B cell (primary cell): ENCODE measurements around the gene PTCD1. TPM values are rescaled to one million over a fixed set of nuclear protein-coding genes. Genes with fewer than 3 reads are reported as not detected.
"Not testable (repeated sequence)": the region's sequence is repeated elsewhere in the genome, so short reads cannot be mapped to it uniquely, and the experiment has no call there.

Experiments
- ATAC-seq: fragments of 200-7000 bp; cut with Tn5 transposase; one replicate; pipeline ENCODE4 v1.10.0; 2021; ENCODE audit warnings: low read depth, mild to moderate bottlenecking, moderate number of reproducible peaks, moderate library complexity
- CTCF ChIA-PET: fragments of 350-600 bp; sonication (Branson Sonifier 250); formaldehyde crosslinking; loops from one replicate; lab custom pipeline; 2021; ENCODE audit warnings: antibody characterized with exemption, inconsistent platforms; lab: Charles Lee
- POLR2A ChIA-PET: fragments of 350-600 bp; sonication (Branson Sonifier 250); formaldehyde crosslinking; loops from one replicate; lab custom pipeline; 2021; ENCODE audit warnings: antibody characterized with exemption; lab: Charles Lee
- DNase-seq: peaks from one replicate; pipeline ENCODE4 v3.0.0; 2013
- H2AFZ ChIP-seq: 2 replicates; pipeline ENCODE4 v1.6.1; 2012; ENCODE audit warnings: mild to moderate bottlenecking, low read depth, low read length; ENCODE audit not compliant: insufficient read depth, poor library complexity, severe bottlenecking
- H3K27ac ChIP-seq, 2 donors: 1 replicate in 1 of 2; 2 replicates in 1 of 2; pipeline ENCODE4 v1.5.1; 2012 to 2013; ENCODE audit warnings: low read length in 2 of 2, mild to moderate bottlenecking in 2 of 2, moderate library complexity in 1 of 2
- H3K27me3 ChIP-seq, 4 experiments: fragments of 200-600 bp in 1 of 4; sonication (generic) in 1 of 4; replicated peaks in 1 of 4; 1 replicate in 2 of 4; 2 replicates in 2 of 4; pipeline versions ENCODE4 v1.6.1 to v1.7.0; 2013 to 2016; ENCODE audit warnings: low read length in 3 of 4, mild to moderate bottlenecking in 2 of 4, mixed read lengths in 1 of 4, moderate library complexity in 1 of 4; ENCODE audit not compliant: insufficient read depth in 4 of 4, control insufficient read depth in 3 of 4; ENCODE audit errors: control extremely low read depth in 1 of 4
- H3K36me3 ChIP-seq, 2 experiments: replicated peaks in 1 of 2; 1 replicate in 1 of 2; 2 replicates in 1 of 2; pipeline versions ENCODE4 v1.6.1 to v1.7.1; 2013; ENCODE audit warnings: low read length in 1 of 2; ENCODE audit not compliant: insufficient read depth in 2 of 2, control insufficient read depth in 1 of 2; ENCODE audit errors: control extremely low read depth in 1 of 2, extremely low read depth in 1 of 2
- H3K4me1 ChIP-seq, 2 donors: fragments of 200-600 bp in 1 of 2; sonication (generic) in 1 of 2; 1 replicate in 1 of 2; 2 replicates in 1 of 2; pipeline versions ENCODE4 v1.5.1 to v1.6.1; 2013 to 2017; ENCODE audit warnings: low read length in 2 of 2; ENCODE audit not compliant: control insufficient read depth in 2 of 2, insufficient read depth in 2 of 2
- H3K4me2 ChIP-seq: replicated peaks from 2 replicates; pipeline ENCODE3; 2012; ENCODE audit warnings: mild to moderate bottlenecking, low read depth, low read length; ENCODE audit not compliant: poor library complexity, severe bottlenecking
- H3K4me3 ChIP-seq, 5 experiments: fragments of 200-600 bp in 1 of 5; sonication (generic) in 1 of 5; 1 replicate in 3 of 5; 2 replicates in 2 of 5; pipeline versions ENCODE4 v1.5.1 to v1.7.0; 2011 to 2016; ENCODE audit warnings: low read length in 4 of 5, mild to moderate bottlenecking in 4 of 5, low read depth in 2 of 5, control low read depth in 1 of 5, moderate library complexity in 1 of 5; ENCODE audit not compliant: insufficient read depth in 1 of 5; ENCODE audit errors: control extremely low read depth in 1 of 5, extremely low read depth in 1 of 5
- H3K79me2 ChIP-seq: fragments of 200-600 bp; sonication (generic); one replicate; pipeline ENCODE4 v1.6.0; 2016; ENCODE audit warnings: low read length; ENCODE audit not compliant: control insufficient read depth, insufficient read depth
- H3K9ac ChIP-seq: fragments of 200-600 bp; sonication (generic); 2 replicates; pipeline ENCODE4 v1.6.1; 2017; ENCODE audit warnings: mild to moderate bottlenecking, low read length, moderate library complexity
- H3K9me3 ChIP-seq, 3 donors: one replicate each; pipeline versions ENCODE4 v1.6.1 to v1.7.1; 2013; ENCODE audit warnings: low read length in 2 of 3; ENCODE audit not compliant: control insufficient read depth in 2 of 3, insufficient read depth in 1 of 3; ENCODE audit errors: control extremely low read depth in 1 of 3
- H4K20me1 ChIP-seq: 2 replicates; pipeline ENCODE4 v1.6.0; 2012; ENCODE audit warnings: mild to moderate bottlenecking, low read length; ENCODE audit not compliant: insufficient read depth, control insufficient read depth, poor library complexity, severe bottlenecking
- H3K27ac Mint-ChIP-seq: one replicate; pipeline ENCODE4 v1.8.0; 2021; ENCODE audit warnings: mixed read lengths
- H3K27me3 Mint-ChIP-seq: one replicate; pipeline ENCODE4 v1.8.0; 2021; ENCODE audit warnings: mixed read lengths
- H3K4me1 Mint-ChIP-seq: one replicate; pipeline ENCODE4 v1.8.0; 2021; ENCODE audit warnings: mixed read lengths
- H3K4me3 Mint-ChIP-seq: one replicate; pipeline ENCODE4 v1.8.0; 2021; ENCODE audit warnings: mixed read lengths
- H3K9me3 Mint-ChIP-seq: one replicate; pipeline ENCODE4 v1.8.0; 2022; ENCODE audit warnings: mixed read lengths; ENCODE audit not compliant: insufficient read depth
- CTCF ChIP-seq: fragments of 200-600 bp; IDR thresholded peaks from one replicate; pipeline ENCODE4 v1.8.0; 2022; ENCODE audit warnings: antibody characterized with exemption, mild to moderate bottlenecking
- EZH2 ChIP-seq: IDR thresholded peaks from 2 replicates; pipeline ENCODE4 v1.6.1; 2012; ENCODE audit warnings: borderline replicate concordance, low read depth, mild to moderate bottlenecking, moderate library complexity, low read length; ENCODE audit not compliant: insufficient read depth, poor library complexity, severe bottlenecking
- WGBS: methylation state at CpG from one replicate; pipeline ENCODE4 v1.1.5; 2013; ENCODE audit warnings: missing lambda C conversion rate; ENCODE audit not compliant: insufficient coverage; 5-methylcytosine and 5-hydroxymethylcytosine counted together
- intact Hi-C: fragments of 100-400 bp; cut with micrococcal nuclease; formaldehyde crosslinking; loops from one replicate; pipeline ENCODE4 v1.10.0; 2022
- polyA plus RNA-seq: library from polyadenylated mRNA; depleted of rRNA; stranded (reverse); fragments of >200 nt; gene quantifications from 2 replicates; pipeline ENCODE4 v1.2.3, GENCODE V29; 2012
- total RNA-seq, 2 donors: library from RNA; stranded (reverse); fragments of 120-200 nt in 1 of 2; gene quantifications; 1 replicate in 1 of 2; 2 replicates in 1 of 2; pipeline versions ENCODE4 v1.2.3 to v1.2.4, GENCODE V29; 2013 to 2022

Gene PTCD1
- total and polyA plus RNA-seq, 2 donors (not counting 1 experiment from before 2014, with no cell fraction given), result 9.7 to 14.8 TPM

- Histone ChIP-seq H3K4me1 (peaks cover 62 to 93% of the 10 kb centered on the region in 2 donors), H3K4me3 (peak overlapping the region; percentile 40 to 72 (median 48)), H3K9ac (peak overlapping the region; percentile 68), H2AFZ (no peak overlapping the region), H3K27me3 (no peaks in the 10 kb centered on the region), H3K36me3 (peaks cover 0 to 23% of the 10 kb centered on the region in 2 experiments), H3K27ac (peak overlapping the region; percentile 94 to 96), H3K79me2 (peaks cover 79% of the 10 kb centered on the region), H3K9me3 (no peaks in the 10 kb centered on the region), H4K20me1 (peaks cover 71% of the 10 kb centered on the region), H3K4me2 (peak overlapping the region; percentile 96)
- 1% methylated on average over 6 of the region's 12 CpGs for WGBS
- peak overlapping the region; percentile 92 for H3K27ac Mint-ChIP-seq
- ChIA-PET CTCF (interaction anchor here (1.0 to 2.4 kb wide), 3 partner anchors 15 to 28 kb away, joined by 3 to 10 read pairs (median 8); partner anchors contain the start of genes BUD31 and PDAP1), POLR2A (interaction anchor here (0.7 to 2.6 kb wide), 6 partner anchors 9 to 1056 kb away, joined by 3 to 15 read pairs (median 4); partner anchors contain the start of genes BUD31, PDAP1, ZKSCAN5 and ZNF394)
- intact Hi-C loops, result loop anchor here (1.0 kb wide), 1 partner anchor 28 kb away; the partner anchor contains the start of genes BUD31 and PDAP1
- peaks cover 56% of the 10 kb centered on the region for H3K4me1 Mint-ChIP-seq
- TF ChIP-seq CTCF (no peak), EZH2 (no peak)
- no peaks in the 10 kb centered on the region for H3K9me3 Mint-ChIP-seq
- H3K4me3 Mint-ChIP-seq, result peak overlapping the region; percentile 90
- H3K27me3 Mint-ChIP-seq, result no peaks in the 10 kb centered on the region
- DNase-seq (peak; percentile 88), ATAC-seq (peak; percentile 29)
Observed at GRCh38 chr7:99380032-99380822, 58.4 kb downstream of the PTCD1 start.

GRCh38 chr7:99379693-99380031 lies 58.9 kb downstream of the PTCD1 start:
- H3K9me3 ChIP-seq, DNase-seq, H2AFZ ChIP-seq, H3K27me3 ChIP-seq, H3K9me3 Mint-ChIP-seq, H3K27me3 Mint-ChIP-seq: not testable (repeated sequence)
- H3K4me3 ChIP-seq, result peak overlapping the region; percentile 40 to 72 (median 48)
- ATAC-seq, result peak; percentile 3
- H3K79me2 ChIP-seq, result peaks cover 79% of the 10 kb centered on the region
- peak overlapping the region; percentile 96 for H3K4me2 ChIP-seq
- intact Hi-C loops, result loop anchor here (1.0 to 10.0 kb wide), 4 partner anchors 29 to 235 kb away; partner anchors contain the start of genes BUD31, FAM200A, PDAP1 and SMURF1
- peaks cover 61 to 92% of the 10 kb centered on the region in 2 donors for H3K4me1 ChIP-seq
- Mint-ChIP-seq H3K4me1 (peaks cover 56% of the 10 kb centered on the region), H3K27ac (peak overlapping the region; percentile 92), H3K4me3 (peak overlapping the region; percentile 90)
- 28% methylated on average over 5 of the region's 7 CpGs for WGBS
- peaks cover 0 to 23% of the 10 kb centered on the region in 2 experiments for H3K36me3 ChIP-seq
- H4K20me1 ChIP-seq, result peaks cover 68% of the 10 kb centered on the region
- H3K27ac ChIP-seq, result peak overlapping the region; percentile 94 to 96
- POLR2A ChIA-PET, result interaction anchor here (0.7 to 2.6 kb wide), 5 partner anchors 9 to 237 kb away, joined by 3 to 15 read pairs (median 4); partner anchors contain the start of genes BUD31, PDAP1 and ZNF394
- peak overlapping the region; percentile 68 for H3K9ac ChIP-seq
- CTCF ChIA-PET, result interaction anchor here (2.0 to 2.4 kb wide), 2 partner anchors 15 to 29 kb away, joined by 8 to 10 read pairs; partner anchors contain the start of genes BUD31 and PDAP1
